SH-SY5Y (cell line): ENCODE data around the gene RHOD.

Experiments
- GATA2 ChIP-seq: IDR thresholded peaks from 2 replicates; pipeline ENCODE4 v1.6.1; 2011; ENCODE audit warnings: mild to moderate bottlenecking, low read depth, low read length
- GATA3 ChIP-seq: IDR thresholded peaks from 2 replicates; pipeline ENCODE4 v1.6.1; 2011; ENCODE audit warnings: low read depth, mild to moderate bottlenecking, low read length, moderate library complexity

DNA sequence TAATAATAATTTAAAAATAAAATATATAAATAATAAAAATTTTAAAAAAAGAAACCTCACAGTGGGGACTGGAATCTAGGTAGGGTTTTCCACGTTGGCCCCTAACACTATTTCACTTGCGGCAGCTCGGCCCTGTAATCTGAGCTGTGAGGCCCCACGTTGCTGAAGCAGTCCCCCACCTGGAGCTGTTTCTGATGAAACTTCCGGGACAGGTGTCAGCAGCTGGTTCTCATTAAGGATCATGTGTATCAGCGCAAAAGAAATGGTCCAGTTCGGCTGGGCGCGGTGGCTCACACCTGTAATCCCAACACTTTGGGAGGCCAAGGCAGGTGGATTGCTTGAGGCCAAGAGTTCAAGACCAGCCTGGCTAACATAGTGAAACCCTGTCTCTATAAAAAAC, 17.3 kb downstream of the RHOD start:
- no peak for TF ChIP-seq GATA2
- no peak for TF ChIP-seq GATA3
